Activated CD4-positive, alpha-beta T cell treated with anti-CD3 and anti-CD28 coated beads for 36 hours (primary cell): ENCODE data around the gene ZNF560. TPM values are rescaled to one million over a fixed set of nuclear protein-coding genes. Genes with fewer than 3 reads are reported as not detected.

Experiments
- ATAC-seq: fragments of 200-7000 bp; cut with Tn5 transposase; one replicate; pipeline ENCODE4 v1.10.0; 2021; ENCODE audit warnings: mild to moderate bottlenecking, moderate library complexity
- CTCF ChIA-PET: fragments of 350-600 bp; sonication (Branson Sonifier 250); formaldehyde crosslinking; loops from one replicate; lab custom pipeline; 2021; ENCODE audit warnings: antibody characterized with exemption; lab: Charles Lee
- POLR2A ChIA-PET: fragments of 350-600 bp; sonication (Branson Sonifier 250); formaldehyde crosslinking; loops from one replicate; lab custom pipeline; 2021; ENCODE audit warnings: antibody characterized with exemption, inconsistent platforms; lab: Charles Lee
- DNase-seq: peaks from one replicate; pipeline ENCODE4 v3.0.0-alpha.2; 2020
- H3K27ac Mint-ChIP-seq: one replicate; pipeline ENCODE4 v1.8.0; 2021; ENCODE audit warnings: mixed read lengths
- H3K27me3 Mint-ChIP-seq: one replicate; pipeline ENCODE4 v1.8.0; 2021; ENCODE audit warnings: mixed read lengths
- H3K36me3 Mint-ChIP-seq: one replicate; pipeline ENCODE4 v1.8.0; 2021; ENCODE audit warnings: low read depth, mixed read lengths
- H3K4me1 Mint-ChIP-seq: one replicate; pipeline ENCODE4 v1.8.0; 2021; ENCODE audit warnings: mixed read lengths
- H3K4me3 Mint-ChIP-seq: one replicate; pipeline ENCODE4 v1.8.0; 2021; ENCODE audit warnings: mild to moderate bottlenecking, moderate library complexity, mixed read lengths
- H3K9me3 Mint-ChIP-seq: one replicate; pipeline ENCODE4 v1.8.0; 2021; ENCODE audit warnings: low read depth, mixed read lengths
- intact Hi-C, 2 experiments: fragments of 100-400 bp; cut with DNase I in 1 of 2; cut with micrococcal nuclease in 1 of 2; formaldehyde crosslinking; loops; one replicate each; pipeline versions ENCODE4 v1.14.2 to v1.15.1; 2022 to 2024; cut with DNase I, micrococcal nuclease
- total RNA-seq, 2 experiments: library from RNA; stranded (reverse); gene quantifications; one replicate each; pipeline ENCODE4 v1.2.3, GENCODE V29; 2021

ZNF560 gene
- total RNA-seq, 2 experiments from 2014 or later = 0.25 TPM; not detected in 1

DNA sequence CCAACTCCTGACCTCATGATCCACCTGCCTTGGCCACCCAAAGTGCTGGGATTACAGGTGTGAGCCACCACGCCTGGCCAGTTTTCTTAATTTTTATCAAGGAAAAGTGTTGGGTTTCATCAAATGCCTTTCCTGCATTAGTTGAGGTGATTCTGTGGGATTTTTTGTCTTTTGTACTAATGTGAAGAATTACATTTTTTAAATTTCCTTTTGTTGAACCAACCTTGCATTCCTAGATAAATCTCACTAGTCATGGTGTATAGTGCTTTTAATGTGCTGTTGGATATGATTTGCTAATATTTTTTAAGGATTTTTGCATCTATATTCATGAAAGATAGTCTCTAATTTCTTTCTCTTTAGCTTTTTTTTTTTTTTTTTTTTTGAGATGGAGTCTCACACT, 2.4 kb upstream of the ZNF560 start:
- Mint-ChIP-seq H3K27me3 (peaks cover 8% of the 10 kb centered on the region), H3K4me1 (peaks cover 6% of the 10 kb centered on the region), H3K36me3 (peaks cover 25% of the 10 kb centered on the region), H3K4me3 (no peak overlapping the region), H3K27ac (no peak overlapping the region), H3K9me3 (peaks cover 25% of the 10 kb centered on the region)
- POLR2A ChIA-PET = no interaction called here
- ATAC-seq (no peak), DNase-seq (no peak)
- intact Hi-C loops = no loop called here
- CTCF ChIA-PET = no interaction called here

DNA sequence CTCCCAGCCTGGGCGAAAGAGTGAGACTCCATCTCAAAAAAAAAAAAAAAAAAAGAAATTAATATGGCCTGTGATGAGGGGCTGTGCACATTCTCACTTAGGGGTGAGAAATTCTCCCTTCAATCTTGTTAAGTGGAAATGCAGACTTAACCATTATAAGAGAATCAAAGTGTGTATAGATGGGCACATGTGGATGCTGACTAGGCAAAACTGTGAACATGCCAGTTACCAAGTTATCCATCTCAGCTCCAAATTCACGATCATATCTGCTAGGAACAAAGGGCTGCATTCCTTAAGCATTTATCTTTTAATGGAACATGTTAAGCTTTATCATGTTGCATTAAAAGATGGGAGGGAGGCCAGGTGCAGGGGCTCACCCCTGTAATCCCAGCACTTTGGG, 4.3 kb downstream of the ZNF560 start:
- ChIA-PET CTCF (no interaction called here), POLR2A (no interaction called here)
- no peak for DNase-seq
- Mint-ChIP-seq H3K27ac (no peak overlapping the region), H3K27me3 (peaks cover 8% of the 10 kb centered on the region), H3K9me3 (peaks cover 24% of the 10 kb centered on the region), H3K4me3 (no peak overlapping the region), H3K36me3 (peaks cover 21% of the 10 kb centered on the region), H3K4me1 (peaks cover 6% of the 10 kb centered on the region)
- no peak for ATAC-seq
- intact Hi-C loops = no loop called here

DNA sequence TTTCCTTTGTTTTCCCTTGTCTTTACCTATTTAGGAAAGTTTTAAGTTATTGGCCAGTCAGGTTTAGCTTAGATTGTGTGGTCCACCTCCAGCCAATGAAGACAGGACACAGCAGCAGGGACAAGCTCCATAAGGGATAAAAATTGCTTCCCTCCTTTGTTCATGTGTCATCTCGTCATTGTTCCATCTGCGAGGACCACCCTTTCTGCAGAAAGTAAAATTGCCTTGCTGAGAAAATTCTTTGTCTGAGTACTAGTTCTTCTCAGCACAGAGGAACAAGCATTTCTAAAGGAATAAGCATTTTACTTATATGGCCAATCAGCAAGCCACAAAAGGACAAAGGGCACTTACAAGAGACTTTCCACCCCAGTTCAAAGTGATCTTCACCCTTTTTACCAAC, 11.4 kb downstream of the ZNF560 start:
- ChIA-PET CTCF (interaction anchor here (0.6 kb wide), 1 partner anchor 209 kb away, joined by 3 read pairs; no protein-coding TSS in a partner anchor), POLR2A (no interaction called here)
- no peak overlapping the region for H3K4me3 Mint-ChIP-seq
- H3K4me1 Mint-ChIP-seq = no peaks in the 10 kb centered on the region
- no peak for ATAC-seq
- H3K9me3 Mint-ChIP-seq = peaks cover 30% of the 10 kb centered on the region
- H3K27me3 Mint-ChIP-seq = no peaks in the 10 kb centered on the region
- no peak overlapping the region for H3K27ac Mint-ChIP-seq
- peaks cover 5% of the 10 kb centered on the region for H3K36me3 Mint-ChIP-seq
- DNase-seq = no peak
- intact Hi-C loops = no loop called here

DNA sequence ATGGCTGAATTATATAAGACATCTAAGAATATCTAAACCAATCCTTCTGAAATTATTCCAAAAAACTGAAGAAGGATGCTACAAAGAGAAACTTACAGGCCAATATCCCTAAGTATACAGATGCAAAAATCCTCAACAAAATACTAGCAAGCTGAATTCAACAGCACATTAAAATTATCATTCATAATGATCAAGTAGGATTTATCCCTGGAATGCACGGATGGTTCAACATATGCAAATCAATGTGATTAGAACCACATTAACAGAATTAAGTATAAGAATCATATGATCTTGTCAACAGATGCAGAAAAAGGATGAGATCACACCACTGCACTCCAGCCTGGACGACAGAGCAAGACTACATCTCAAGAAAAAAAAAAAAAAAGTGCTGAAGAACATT, 13.3 kb downstream of the ZNF560 start:
- Mint-ChIP-seq H3K9me3 (peaks cover 32% of the 10 kb centered on the region), H3K4me3 (no peak overlapping the region), H3K4me1 (no peaks in the 10 kb centered on the region), H3K36me3 (peaks cover 5% of the 10 kb centered on the region), H3K27me3 (no peaks in the 10 kb centered on the region), H3K27ac (no peak overlapping the region)
- ChIA-PET POLR2A (no interaction called here), CTCF (no interaction called here)
- DNase-seq (no peak), ATAC-seq (no peak)
- intact Hi-C loops = no loop called here

DNA sequence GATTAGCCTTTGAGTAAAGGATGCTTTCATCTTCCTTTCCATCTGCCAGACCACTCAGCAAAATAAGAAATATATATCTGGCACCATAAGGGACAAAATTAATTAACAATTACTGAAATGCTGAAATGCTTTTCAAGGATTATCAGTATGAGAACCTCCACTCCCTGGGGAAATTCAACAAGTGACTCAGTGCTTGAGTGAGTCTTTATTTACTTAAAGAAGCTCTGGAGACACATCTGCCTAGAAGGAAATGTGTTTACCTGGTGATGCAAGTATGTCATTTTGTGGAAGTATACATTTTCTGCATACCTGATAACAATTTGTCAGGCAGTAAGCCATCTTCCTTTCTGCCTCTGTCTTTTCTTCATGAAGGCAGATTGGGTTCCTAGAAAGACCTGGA, 23.4 kb downstream of the ZNF560 start:
- peaks cover 5% of the 10 kb centered on the region for H3K36me3 Mint-ChIP-seq
- DNase-seq = no peak
- H3K27me3 Mint-ChIP-seq = peaks cover 3% of the 10 kb centered on the region
- no peaks in the 10 kb centered on the region for H3K4me1 Mint-ChIP-seq
- peaks cover 34% of the 10 kb centered on the region for H3K9me3 Mint-ChIP-seq
- no peak overlapping the region for H3K4me3 Mint-ChIP-seq
- CTCF ChIA-PET = no interaction called here
- no peak for ATAC-seq
- POLR2A ChIA-PET = no interaction called here
- intact Hi-C loops = no loop called here
- no peak overlapping the region for H3K27ac Mint-ChIP-seq

DNA sequence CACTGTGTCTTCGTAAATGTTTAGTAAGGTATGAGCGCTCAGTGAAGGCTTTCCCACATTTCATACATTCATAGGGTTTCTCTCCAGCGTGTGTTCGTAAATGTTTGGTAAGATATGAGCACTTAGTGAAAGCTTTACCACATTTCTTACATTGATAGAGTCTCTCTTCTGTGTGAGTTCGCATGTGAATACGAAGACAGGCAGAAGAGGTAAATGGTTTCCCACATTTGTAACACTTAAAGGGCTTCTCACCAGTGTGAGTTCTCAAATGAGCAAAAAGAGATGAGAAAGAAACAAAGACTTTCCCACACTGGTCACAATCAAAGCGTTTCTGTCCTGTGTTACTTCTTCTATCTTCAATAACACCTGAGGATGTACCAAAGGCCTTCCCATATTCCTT, 31.3 kb downstream of the ZNF560 start:
- ATAC-seq = no peak
- no peak for DNase-seq
- peaks cover 15% of the 10 kb centered on the region for H3K36me3 Mint-ChIP-seq
- ChIA-PET CTCF (no interaction called here), POLR2A (no interaction called here)
- no peak overlapping the region for H3K4me3 Mint-ChIP-seq
- no peaks in the 10 kb centered on the region for H3K4me1 Mint-ChIP-seq
- intact Hi-C loops = no loop called here
- H3K27ac Mint-ChIP-seq = no peak overlapping the region
- H3K9me3 Mint-ChIP-seq = peaks cover 57% of the 10 kb centered on the region
- peaks cover 3% of the 10 kb centered on the region for H3K27me3 Mint-ChIP-seq

DNA sequence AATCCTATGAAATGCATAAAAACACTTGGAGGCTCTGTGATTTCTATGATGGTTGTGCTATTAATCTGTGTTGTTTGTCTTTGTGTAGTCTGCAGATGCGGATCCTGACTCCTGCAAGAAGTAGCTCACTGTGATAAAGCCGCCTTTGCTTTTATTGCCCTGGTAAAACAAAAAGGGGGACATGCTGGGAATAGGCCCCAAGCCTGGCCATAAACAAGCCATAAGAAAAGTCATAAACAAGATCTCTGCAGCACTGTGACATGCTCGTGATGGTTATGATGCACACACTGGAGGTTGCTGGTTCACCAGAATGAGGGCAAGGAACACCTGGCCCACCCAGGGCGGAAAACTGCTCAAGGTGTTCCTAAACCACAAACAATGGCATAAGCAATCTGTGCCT, 36.5 kb downstream of the ZNF560 start:
- ATAC-seq (no peak), DNase-seq (no peak)
- no peaks in the 10 kb centered on the region for H3K27me3 Mint-ChIP-seq
- ChIA-PET POLR2A (no interaction called here), CTCF (no interaction called here)
- intact Hi-C loops = no loop called here
- no peaks in the 10 kb centered on the region for H3K4me1 Mint-ChIP-seq
- no peak overlapping the region for H3K4me3 Mint-ChIP-seq
- H3K36me3 Mint-ChIP-seq = peaks cover 19% of the 10 kb centered on the region
- no peak overlapping the region for H3K27ac Mint-ChIP-seq
- peaks cover 51% of the 10 kb centered on the region for H3K9me3 Mint-ChIP-seq

DNA sequence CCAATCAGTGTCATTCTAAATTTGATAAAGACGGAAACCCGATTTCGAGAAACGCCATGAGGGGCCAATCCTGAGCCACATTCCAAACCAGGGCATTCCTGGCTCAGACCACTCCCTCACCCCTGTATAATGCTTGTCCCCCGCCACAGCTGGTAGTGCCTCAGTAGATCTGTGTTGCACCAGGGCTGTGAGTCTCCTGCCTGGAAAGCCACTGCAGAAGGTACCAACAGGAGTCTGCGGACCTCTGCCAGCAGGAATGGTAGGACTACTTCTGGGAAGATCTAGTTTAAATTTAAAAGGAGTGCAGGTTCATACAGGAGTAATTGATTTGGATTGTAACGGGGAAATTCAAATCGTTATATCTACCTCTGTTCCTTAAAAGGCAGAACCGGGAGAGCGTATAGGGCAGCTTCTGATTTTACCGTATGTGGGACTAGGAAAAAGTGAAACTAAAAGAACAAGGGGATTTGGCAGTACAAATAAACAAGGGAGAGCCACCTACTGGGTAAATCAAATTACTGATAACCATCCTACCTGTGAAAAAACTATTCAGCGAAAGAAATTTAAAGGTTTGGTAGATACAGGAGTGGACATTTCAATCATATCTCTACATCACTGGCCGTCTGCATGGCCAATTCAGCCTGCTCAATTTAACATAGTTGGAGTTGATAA, 42.3 kb downstream of the ZNF560 start:
- ChIA-PET CTCF (no interaction called here), POLR2A (no interaction called here)
- peaks cover 60% of the 10 kb centered on the region for H3K9me3 Mint-ChIP-seq

DNA sequence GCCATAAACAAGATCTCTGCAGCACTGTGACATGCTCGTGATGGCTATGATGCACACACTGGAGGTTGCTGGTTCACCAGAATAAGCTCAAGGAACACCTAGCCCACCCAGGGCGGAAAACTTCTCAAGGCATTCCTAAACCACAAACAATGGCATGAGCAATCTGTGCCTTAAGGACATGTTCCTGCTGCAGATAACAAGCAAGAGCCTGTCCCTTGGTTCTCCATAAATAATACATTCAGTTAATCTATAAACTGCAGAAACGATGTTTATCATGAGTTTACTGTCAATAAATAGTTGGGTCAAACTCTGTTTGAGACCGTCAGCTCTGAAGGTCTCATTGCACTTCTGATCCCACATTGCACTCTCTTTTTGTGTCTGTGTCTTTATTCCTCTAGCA, 44.5 kb downstream of the ZNF560 start:
- Mint-ChIP-seq H3K4me1 (no peaks in the 10 kb centered on the region), H3K27me3 (no peaks in the 10 kb centered on the region), H3K4me3 (no peak overlapping the region), H3K9me3 (peaks cover 58% of the 10 kb centered on the region), H3K27ac (no peak overlapping the region), H3K36me3 (peaks cover 13% of the 10 kb centered on the region)
- intact Hi-C loops = no loop called here
- DNase-seq (no peak), ATAC-seq (no peak)
- ChIA-PET CTCF (no interaction called here), POLR2A (no interaction called here)

More for the DNA sequence above, 42.3 kb downstream of the ZNF560 start:
- Mint-ChIP-seq H3K27me3 (no peaks in the 10 kb centered on the region), H3K36me3 (peaks cover 8% of the 10 kb centered on the region), H3K4me3 (no peak overlapping the region), H3K27ac (no peak overlapping the region), H3K4me1 (no peaks in the 10 kb centered on the region)
- intact Hi-C loops = no loop called here
- ATAC-seq (no peak), DNase-seq (no peak)

DNA sequence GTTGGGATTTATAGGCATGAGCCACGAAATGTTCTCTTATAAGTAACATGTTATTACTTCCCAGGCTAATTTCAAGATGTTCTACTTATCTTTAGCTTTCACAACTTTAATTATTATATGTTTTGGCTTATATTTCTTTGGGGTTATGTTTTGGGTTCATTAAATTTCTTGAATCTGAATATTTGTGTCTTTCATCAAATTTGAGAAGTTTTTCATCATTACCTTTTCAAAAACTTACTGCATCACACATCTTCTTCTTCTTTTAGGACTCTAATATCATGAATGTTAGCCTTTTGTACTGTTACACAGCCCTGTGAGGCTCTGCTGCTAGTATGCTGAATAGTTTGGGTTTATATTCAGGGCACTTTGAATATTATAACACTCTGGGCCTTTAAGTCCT, 53.4 kb downstream of the ZNF560 start:
- DNase-seq (no peak), ATAC-seq (no peak)
- Mint-ChIP-seq H3K27me3 (no peaks in the 10 kb centered on the region), H3K4me1 (no peaks in the 10 kb centered on the region), H3K27ac (no peak overlapping the region), H3K9me3 (peaks cover 37% of the 10 kb centered on the region), H3K36me3 (peaks cover 47% of the 10 kb centered on the region), H3K4me3 (no peak overlapping the region)
- CTCF ChIA-PET = no interaction called here
- POLR2A ChIA-PET = no interaction called here
- intact Hi-C loops = no loop called here

DNA sequence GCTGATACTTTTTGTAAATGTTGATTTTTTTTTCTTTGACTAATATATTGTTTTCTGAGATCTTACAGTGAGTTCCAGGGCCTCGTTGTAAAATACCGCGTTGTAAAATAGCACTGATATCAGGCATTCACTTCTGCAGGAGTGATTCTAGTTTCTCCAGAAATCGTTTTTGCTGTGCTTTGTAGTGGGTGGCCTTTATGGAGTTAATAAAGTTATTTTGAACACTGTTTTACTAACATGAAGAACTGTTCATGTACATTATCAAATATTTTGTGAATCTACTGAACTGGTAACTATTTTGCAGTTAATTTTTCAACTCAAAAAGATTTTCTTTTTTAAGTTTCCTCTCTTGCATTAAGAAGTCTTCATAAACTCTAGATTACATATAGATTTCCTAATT, 62.1 kb downstream of the ZNF560 start:
- Mint-ChIP-seq H3K4me1 (peaks cover 32% of the 10 kb centered on the region), H3K36me3 (peaks cover 28% of the 10 kb centered on the region), H3K27ac (peak overlapping the region; percentile 99), H3K4me3 (peak overlapping the region; percentile 95), H3K9me3 (peaks cover 3% of the 10 kb centered on the region), H3K27me3 (no peaks in the 10 kb centered on the region)
- ATAC-seq (no peak), DNase-seq (no peak)
- POLR2A ChIA-PET = no interaction called here
- intact Hi-C loops = loop anchor here (5.0 to 10.0 kb wide), 3 partner anchors 112 to 1429 kb away; partner anchors contain the start of genes ELAVL1 (in 1 of the 2) and ZNF559 (in 1 of the 2)
- CTCF ChIA-PET = interaction anchor here (0.9 to 1.5 kb wide), 3 partner anchors 163 to 273 kb away, joined by 3 to 4 read pairs (median 3); no protein-coding TSS in a partner anchor
